Stimulated activated CD8-positive, alpha-beta memory T cell treated with anti-CD3 and anti-CD28 coated beads, Interleukin-2, amount 100 ng/mL, for 48 hours (primary cell): ENCODE measurements around the gene TLR10.

Source experiments
- DNase-seq, 2 donors: peaks; one replicate each; pipeline ENCODE4 v3.0.0-alpha.2; 2020; ENCODE audit warnings: low read depth in 2 of 2

Gene TLR10

GRCh38 chr4:38730830-38731646, 51.8 kb downstream of the TLR10 start:
- peak; percentile 67 to 79 for DNase-seq

GRCh38 chr4:38730493-38730829, 52.3 kb downstream of the TLR10 start:
- no peak for DNase-seq

- DNase-seq, result no peak
These were observed 54.1 kb downstream of the TLR10 start for GRCh38 chr4:38728631-38729141.

GRCh38 chr4:38724475-38724808, 58.3 kb downstream of the TLR10 start:
- no peak for DNase-seq

GRCh38 chr4:38723726-38724474, 58.9 kb downstream of the TLR10 start:
- DNase-seq, result no peak

- no peak for DNase-seq
These were observed 59.7 kb downstream of the TLR10 start for GRCh38 chr4:38723114-38723513.
